Activated T-cell treated with anti-CD3 and anti-CD28 coated beads, Interleukin-2, amount 50 U/mL, for 48 hours (primary cell): Measurements from ENCODE around the gene FCHSD2.
"Not testable (repeated sequence)": the region's sequence is repeated elsewhere in the genome, so short reads cannot be mapped to it uniquely, and the experiment has no call there.

ENCODE experiments used
- DNase-seq, 2 experiments: peaks; one replicate each; pipeline ENCODE4 v3.0.0-alpha.2; 2020

Gene FCHSD2

DNA sequence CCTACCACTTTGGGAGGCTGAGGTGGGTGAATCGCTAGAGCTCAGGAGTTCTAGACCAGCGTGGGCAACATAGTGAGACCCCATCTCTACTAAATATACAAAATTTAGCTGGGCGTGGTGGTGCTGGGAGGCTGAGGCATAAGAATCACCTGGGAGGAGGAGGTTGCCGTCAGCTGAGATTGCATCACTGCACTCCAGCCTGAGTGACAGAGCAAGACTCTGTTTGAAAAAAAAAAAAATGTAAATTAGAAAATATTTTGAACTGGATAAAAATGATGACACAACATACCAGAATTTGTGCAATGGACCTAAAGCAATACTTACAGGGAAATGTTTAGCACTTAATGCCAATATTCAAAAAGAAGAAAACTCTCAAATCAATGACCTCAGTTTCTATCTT, 281.5 kb downstream of the FCHSD2 start:
- no peak for DNase-seq

DNA sequence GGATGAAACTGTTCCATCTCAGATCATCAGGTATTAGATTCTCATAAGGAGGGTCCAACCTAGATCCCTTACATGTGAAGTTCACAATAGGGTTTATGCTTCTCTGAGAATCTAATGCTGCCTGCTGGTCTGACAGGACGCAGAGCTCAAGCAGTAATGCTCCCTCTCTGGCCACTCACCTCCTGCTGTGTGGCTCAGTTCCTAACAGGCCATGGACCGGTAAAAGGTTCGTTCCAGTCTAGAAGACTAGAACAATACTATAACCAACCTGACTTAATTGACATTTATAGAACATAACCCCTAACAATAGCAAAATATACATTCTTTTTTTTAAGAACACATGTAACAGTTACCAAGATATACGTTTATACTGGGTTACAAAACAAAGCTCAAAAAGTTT, 282.1 kb downstream of the FCHSD2 start:
- no peak for DNase-seq

DNA sequence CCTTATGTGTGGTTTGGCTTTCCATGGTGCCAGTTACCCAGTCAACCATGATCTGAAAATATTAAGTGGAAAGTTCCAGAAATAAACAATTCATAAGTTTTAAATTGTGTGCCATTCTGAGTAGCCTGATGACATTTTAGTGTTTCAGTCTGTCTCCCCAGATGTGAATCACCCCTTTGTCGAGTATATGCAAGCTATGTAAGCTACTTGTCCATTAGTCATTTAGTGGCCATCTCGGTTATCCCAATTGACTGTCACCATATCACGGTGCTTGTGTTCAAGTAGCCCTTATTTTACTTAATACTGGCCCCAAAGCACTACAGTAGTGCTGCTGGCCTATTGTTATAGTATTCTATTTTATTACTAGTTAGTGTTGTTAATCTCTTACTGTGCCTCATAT, 283.0 kb downstream of the FCHSD2 start:
- DNase-seq: no peak

DNA sequence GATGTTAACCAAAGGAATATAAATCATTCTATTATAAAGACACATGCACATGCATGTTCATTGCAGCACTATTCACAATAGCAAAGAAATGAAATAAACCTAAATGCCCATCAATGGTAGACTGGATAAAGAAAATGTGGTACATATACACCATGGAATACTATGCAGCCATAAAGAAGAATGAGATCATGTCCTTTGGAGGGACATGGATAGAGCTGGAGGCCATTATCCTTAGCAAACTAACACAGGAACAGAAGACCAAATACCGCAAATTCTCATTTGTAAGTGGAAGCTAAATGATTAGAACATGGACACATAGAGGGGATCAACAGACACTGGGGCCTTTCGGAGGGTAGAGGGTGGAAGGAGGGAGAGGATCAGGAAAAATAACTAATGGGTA, 283.9 kb downstream of the FCHSD2 start:
- not testable (repeated sequence) for DNase-seq

DNA sequence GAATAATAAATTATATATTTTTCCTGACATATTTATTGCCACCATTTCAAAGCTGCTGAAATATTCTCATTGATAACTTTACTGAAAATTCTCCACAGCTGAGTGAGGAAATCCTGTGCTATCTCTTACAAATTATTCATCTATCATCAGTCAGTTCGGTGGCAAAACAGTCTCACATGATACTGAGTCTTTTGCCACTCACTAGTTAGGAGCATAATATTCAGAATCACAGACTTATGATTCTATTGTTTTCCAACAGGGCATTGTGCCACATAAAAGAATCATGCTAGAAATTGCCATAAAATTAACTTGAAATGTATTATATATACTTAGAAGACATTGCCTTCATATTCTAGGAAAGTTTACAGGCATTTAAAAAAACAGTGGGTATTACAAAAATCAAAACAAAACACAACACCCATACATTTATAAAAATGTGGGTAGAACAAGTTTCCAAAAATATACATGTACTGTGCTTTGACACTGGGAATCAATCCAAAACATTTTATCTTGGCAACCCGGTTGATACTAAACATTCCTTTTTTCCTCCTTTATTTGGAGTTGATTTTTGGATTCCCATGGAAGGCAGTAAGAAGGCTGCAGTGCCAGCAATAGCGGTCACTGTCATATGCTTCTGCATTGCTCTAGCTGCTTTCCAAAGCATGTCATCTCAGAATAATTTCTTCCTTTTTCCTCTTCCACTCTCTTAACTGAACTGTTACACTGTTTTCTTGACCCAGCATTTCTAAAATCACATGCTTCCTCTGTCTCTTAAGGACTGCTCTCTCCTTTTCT, 285.4 kb downstream of the FCHSD2 start:
- no peak for DNase-seq

DNA sequence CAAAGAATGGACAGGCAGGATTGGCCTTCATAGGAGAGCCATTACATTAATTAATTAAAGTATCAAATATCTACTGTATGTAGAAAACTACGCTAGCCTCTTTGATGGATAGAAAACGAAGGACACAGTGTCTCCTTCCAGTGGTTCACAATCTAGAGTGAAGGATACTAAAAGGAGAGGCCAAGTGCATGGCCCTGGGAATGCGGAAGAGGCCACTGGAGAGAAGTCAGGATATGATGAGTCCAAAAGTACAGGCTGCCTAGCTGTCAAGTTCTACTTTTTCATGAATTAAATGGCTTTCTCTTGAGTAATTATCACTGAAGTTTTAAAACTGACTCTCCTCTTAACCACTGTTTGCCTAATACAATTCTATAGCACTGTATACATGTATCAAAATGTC, 286.1 kb downstream of the FCHSD2 start:
- no peak for DNase-seq

DNA sequence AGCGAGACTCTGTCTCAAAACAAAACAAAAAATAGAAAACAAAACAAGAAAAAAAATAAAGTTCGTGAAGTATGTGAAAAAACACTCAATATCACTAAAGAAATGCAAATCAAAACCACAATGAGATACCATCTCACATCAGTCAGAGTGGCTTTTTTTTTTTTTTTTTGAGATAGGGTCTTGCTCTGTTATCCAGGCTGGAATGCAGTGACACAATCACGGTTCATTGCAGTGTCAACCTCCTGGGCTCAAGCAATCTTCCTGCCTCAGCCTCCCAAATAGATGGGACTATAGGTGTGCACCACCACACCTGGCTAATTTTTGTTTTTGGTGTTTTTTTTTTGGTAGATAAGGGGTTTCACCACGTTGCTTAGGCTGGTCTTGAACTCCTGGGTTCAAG, 290.4 kb downstream of the FCHSD2 start:
- no peak for DNase-seq

DNA sequence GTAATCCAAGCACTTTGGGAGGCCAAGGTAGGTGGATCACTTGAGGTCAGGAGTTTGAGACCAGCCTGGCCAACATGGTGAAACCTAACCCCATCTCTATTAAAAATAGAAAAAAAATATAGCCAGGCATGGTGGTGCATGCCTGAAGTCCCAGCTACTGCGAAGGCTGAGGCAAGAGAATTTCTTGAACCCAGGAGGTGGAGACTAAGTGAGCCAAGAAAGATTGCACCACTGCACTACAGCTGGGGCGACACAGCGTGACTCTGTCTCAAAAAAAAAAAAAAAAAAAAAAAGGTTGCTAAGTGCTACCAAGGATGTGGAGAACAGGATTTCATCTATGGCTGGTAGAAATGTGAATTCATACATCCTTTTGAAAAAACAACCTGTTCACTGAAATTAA, 291.3 kb downstream of the FCHSD2 start:
- DNase-seq: no peak

DNA sequence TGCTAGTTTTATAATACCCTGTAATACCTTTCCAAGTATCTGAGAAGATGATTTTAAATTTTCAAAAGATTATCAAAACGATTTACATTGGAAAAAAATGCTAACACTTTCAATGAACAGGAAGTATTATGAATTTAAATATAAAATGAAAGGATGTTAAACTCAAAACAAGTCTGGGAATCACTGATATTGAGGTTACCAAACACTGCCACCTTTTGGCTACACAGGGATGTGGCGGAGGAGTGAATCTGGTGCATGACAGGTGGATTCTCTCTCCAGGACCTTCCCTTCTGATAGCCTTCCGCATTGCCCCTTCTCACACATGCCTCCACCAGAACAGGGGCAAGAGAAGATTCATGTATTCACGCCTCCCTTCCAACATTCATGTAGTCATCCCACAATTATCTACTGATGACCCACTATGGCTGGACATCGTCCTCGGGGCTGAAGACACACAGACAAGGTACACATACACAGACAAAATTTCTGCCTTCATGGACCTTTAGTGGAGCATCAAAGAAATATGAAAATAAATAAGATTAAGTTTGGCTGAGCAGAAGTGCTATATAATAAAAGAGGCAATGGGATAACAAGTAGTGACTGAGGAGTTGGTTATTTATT, 293.2 kb downstream of the FCHSD2 start:
- peak; percentile 46 to 49 for DNase-seq

DNA sequence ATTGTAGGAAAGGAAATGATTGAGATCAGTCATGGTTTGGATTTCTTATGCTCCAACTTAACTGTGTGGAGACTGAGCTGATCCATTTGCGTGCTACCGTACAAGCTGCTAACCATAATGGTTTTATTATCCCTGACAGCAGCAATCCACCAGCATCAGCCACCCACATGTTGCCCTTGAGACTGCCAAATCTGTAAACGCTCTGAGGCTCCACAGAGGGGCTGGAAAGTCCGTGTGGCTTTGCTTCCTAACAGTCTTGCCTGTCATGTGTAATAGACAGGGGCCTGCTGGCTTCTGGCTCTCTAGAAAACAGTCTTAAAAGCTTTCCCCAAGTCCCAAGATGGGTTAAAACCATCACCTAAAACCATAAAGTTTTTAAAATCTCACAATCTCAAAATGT, 297.8 kb downstream of the FCHSD2 start:
- DNase-seq: no peak

DNA sequence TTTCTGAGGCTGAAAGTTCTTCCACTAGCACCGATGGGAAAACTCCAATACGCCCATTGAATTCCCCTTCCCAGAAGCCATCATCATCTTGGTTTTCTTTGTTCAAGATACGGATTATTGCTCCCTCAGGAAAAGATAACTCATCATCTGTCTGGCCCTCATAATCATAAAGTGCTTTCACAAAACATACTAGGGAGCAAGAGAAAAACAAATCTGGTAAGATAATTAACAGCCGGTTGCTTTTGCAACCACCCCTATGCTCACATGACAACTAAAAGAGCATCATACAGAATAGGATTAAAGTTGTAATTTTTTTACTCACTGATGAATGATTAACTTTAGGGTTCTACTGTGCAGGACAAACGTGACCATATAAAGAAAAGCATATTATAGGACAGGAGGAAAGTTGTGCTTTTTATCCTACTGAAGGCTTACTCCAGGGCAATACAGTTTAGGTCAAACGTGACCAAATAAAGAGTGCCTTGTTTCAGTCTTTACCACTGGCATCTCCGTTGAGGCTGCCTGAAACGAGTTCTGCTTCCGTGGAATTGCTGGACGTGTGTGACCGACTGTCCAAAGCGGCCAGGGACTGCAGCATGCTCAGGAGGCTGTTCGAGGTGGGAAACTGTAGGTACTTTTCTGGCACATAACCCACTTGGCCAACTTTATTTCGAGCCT, 299.3 kb downstream of the FCHSD2 start:
- DNase-seq: no peak

DNA sequence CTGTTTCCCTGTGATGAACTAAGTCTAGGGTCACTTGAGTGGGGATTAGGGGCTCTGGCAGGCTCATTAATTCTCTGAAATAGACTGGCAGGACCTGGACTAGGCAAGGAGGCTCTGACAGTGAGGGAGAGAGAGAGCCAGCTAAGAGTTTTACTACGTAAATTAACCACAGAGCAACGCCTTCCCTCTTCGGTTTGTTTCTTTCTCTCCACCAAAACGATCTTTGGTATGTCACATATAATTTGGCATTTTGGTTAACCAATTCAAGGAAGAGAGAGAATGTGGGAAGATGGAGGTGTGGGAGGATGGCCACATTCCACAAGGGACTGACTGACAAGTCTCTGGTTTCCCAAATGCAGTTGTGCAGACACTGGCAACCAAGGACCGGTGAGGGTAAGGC, 300.0 kb downstream of the FCHSD2 start:
- DNase-seq: no peak

DNA sequence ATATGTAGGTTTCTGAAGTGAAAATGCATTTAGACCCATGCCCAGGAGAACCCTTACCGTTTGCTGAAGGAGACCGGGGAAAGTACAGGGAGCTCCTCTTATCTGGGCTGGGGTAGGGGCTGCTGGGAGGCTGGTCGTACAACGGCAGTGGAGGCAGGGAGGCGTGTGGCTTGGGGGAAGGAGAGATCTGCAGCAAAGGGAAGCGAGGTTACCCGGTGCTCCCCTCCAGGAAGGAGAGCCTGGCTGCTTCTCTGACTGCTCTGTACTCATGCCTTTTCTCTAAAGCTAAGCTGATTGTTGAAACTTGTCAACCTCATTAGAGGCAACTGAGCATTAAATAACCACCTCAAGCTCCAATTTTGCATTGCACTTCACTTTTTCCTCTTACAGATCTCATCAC, 300.7 kb downstream of the FCHSD2 start:
- no peak for DNase-seq

DNA sequence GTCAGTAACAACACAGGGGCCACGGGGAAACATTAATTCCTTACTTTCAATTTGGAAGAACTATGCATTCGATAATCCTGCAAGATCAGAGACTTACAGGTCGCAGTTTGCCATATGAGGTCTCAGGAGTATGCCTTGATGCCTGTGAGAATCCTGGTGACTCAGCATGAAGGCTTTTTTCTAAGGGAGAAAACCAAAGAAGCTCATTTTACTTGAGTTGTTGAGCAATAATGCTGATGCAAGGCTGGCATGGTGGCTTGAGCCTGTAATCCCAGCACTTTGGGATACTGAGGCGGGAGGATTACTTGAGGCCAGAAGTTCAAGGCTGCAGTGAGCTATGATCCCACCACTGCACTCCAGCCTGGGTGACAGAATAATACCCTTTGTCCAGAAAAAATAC, 301.3 kb downstream of the FCHSD2 start:
- no peak for DNase-seq

DNA sequence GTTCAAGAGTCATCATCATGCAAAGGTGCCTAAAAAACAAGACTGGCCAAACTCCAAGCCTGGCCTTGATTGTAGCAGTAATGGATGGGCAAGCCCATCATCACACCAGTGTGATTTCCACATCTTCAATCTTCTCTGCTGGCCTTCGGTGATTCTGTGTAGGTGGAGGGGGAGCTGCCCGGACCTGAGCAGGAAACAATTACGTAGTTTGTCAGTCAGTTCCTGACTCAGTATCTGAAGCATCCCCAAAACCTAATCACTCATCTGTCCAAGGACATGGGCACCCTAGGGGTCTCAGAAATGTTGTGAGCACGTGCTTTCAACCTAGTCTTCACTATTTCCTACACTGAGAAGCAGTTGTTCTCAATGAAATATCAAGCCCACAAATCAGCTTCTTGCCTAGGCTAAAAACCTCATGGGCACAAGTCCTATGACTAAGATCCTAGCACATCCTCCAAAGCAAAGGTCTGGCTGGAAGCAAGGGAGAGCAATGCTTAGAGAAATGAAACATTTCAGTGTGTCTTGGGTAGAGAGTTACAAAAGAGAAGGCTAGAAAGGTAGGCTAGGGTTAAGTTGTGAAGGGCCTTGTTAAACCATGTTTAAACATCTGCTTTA, 303.3 kb downstream of the FCHSD2 start:
- no peak for DNase-seq

DNA sequence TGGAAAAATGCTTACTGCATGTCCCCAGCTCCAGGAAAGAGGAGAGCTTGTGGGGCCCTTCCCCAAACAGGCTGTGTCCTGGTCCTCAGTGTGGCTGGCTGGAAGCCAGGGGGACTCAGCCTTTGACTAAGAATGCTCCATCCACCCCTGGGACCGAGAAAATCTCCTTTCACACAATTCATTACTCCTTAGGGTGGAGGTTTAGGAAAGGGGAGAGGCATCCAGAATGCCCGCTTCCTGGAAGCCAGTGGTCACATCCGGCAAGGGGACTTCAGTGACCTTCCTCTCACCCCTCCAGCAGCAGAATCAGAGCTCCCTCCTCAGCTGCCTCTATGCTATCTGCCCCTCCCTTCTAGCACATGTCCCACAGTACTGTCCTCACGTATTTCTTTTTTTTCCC, 306.0 kb downstream of the FCHSD2 start:
- no peak for DNase-seq

DNA sequence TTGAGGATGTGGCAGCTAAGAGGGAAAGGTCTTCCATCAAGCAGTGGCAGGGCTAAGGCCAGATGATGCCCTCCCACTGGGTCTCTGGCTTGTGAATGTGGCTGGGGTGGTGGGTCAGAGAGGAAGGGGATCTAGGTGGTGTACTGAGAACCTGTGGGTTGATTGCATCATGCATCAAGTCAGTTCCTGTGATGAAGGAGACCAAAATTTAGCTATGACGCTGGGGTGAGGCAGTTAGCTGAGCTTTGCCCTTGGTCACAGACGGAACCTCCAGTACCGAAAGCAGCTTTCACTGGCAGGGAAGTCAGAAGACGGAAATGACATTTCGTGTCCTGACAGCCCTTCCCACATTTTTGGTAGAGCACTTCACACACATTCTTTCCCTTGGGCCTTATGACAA, 307.2 kb downstream of the FCHSD2 start:
- no peak for DNase-seq

DNA sequence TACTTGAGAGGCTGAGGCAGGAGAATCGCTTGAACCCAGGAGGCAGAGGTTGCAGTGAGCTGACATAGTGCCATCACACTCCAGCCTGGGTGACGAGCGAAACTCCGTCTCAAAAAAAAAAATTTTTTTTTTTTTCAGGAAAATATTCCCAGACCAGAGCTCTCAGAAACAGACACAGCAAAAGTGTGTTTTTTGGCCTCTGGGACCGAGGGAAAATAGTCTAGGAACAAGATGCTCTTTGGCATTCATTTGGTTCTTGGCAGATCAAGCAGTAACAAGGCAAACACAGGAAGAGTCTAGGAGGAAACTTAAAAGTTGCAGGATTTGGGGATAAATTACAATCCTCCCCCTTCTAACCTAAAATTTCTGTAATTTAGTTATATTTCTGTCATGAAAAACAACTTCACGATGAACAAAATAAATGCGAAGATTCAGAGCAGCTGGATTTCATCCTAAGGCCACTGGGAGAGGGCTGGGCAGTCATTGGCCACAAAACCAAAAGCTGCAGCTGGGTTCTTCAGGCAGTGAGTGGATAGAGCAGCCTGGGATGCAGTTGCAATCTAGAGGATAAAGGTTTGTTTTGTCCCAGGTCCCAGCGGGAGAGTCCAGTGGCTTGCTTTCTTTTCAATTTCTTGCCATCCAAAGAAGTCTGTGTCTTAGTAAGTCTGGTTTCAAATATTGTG, 308.2 kb downstream of the FCHSD2 start:
- no peak for DNase-seq

DNA sequence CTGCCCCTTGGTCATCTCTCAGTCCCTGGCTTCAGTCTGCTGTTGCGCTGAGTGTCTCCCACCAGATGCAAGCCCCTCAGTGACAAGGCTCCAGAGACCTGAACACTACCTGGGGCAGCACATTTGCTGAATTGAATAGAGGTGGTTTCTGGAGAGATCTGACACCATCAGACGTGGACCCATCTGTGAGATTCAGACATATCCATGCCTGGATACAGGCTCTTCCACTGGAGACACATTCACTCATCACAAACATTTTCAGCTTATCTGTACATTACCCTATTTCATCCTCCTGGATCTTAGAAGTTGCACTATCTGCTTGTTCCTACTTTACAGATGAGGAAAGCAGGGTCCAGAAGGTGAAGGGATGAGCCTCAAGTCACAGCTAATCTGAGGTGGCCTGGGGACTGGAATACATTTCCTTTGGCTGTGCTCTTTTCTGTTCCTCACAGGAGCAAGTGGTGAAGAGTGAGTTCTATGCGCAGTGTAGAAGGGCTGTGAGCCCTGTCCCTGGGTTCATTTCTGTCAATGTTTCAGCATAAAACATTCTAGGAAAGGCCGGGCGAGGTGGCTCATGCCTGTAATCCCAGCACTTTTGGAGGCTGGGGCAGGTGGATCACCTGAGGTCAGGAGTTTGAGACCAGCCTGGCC, 308.9 kb downstream of the FCHSD2 start:
- DNase-seq: no peak

DNA sequence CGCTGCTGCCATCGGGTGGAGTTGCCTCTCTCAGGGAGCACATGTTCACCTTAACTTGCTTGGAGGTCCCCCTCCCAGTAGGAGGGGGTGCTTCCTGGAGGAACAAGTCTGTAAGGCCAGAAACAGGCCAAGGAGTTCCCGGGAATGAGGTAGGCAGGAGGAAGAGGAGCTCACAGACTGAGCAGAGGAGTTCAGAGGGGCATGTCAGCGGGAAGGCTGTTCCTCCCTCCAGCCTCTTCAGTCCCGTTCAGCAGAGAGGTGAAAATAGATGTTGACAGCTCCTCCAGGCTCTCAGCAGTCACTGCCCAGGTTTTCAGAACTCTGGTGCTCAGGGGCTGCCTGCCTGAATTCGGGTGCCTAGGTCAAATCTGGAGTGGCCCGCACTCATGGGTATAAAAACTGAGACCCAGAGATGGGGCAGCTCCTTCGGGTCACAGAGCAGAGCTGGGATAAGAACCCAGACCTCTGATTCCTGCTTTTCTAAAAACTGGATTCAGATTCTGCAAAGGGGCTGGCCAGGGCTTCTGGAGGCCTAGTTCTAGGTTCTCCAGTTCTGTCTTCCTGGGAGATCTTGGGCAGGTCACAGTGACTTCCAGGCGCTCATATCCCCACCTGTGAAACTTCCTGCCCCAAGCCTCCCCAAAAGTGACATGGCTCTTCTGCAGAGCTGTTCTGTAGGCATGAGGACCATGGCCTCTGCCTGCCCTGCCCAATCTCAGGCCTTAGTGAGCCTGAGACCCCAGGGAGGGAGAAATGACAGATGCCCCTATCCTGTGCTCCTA, 309.6 kb downstream of the FCHSD2 start:
- no peak for DNase-seq

DNA sequence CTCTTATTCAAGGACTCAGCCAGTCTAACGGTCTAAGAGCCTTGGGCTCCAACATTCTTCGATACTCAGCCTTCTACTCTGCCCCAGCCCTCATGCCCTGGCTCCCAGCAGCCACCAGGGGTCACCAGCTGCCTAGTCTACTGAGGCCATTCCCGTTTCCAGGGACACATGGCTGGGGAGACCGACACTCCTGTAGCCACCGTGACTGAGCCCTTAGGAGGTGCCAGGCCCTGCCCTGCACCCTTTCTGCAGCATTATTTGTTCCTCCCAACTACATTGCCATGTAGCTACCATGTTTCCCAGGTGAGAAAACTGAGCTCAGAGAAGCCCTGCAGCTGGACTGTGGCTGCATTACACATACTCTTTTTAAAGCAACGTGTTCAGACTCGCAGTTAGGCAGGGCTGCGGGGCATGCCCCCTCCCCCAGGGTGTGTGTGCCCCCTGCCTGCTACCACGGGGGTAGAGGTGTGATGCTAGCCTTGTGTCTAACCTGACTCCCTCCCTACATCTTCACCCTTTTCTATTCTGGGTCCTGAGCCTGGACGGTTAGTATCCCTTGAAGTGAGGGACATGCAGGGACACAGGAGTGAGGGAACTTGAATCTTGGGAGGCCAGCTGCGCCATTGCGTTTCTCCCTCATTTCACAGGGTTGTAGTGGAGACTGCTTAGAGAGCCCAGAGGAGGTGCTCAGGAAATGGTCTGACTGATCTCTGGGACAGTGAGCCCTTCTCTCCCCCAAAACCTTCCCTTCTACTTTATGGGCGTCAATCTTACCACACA, 310.4 kb downstream of the FCHSD2 start:
- DNase-seq: peak; percentile 71 to 72
